DND-41 (cell line): ENCODE measurements around the gene NCBP1.

Experiments
- ATAC-seq: fragments of 200-7000 bp; cut with Tn5 transposase; 3 replicates; pipeline ENCODE4 v1.9.1; 2021; ENCODE audit warnings: low read depth; ENCODE audit not compliant: insufficient read depth
- DNase-seq: peaks from one replicate; pipeline ENCODE4 v3.0.0-alpha.2; 2020
- H2AFZ ChIP-seq: 2 replicates; pipeline ENCODE4 v1.6.0; 2012; ENCODE audit warnings: low read depth, low read length
- H3K27ac ChIP-seq: 2 replicates; pipeline ENCODE4 v1.5.1; 2012; ENCODE audit warnings: low read length, inconsistent platforms
- H3K27me3 ChIP-seq: fragments of 200-600 bp; sonication (generic); 2 replicates; pipeline ENCODE4 v1.6.0; 2012; ENCODE audit warnings: low read length, mild to moderate bottlenecking, inconsistent platforms; ENCODE audit not compliant: insufficient read depth, poor library complexity
- H3K36me3 ChIP-seq: 2 replicates; pipeline ENCODE4 v1.5.1; 2012; ENCODE audit warnings: low read length, inconsistent platforms; ENCODE audit not compliant: insufficient read depth
- H3K4me1 ChIP-seq: 2 replicates; pipeline ENCODE4 v1.5.1; 2012; ENCODE audit warnings: mild to moderate bottlenecking, low read length; ENCODE audit not compliant: insufficient read depth
- H3K4me2 ChIP-seq: 2 replicates; pipeline ENCODE4 v1.6.0; 2012; ENCODE audit warnings: mild to moderate bottlenecking, moderate library complexity, low read length, inconsistent platforms; ENCODE audit not compliant: insufficient read depth
- H3K4me3 ChIP-seq, 2 experiments: fragments of 200-600 bp in 1 of 2; shearing (Covaris generic) in 1 of 2; 2 replicates each; pipeline ENCODE4 v1.5.1; 2012 to 2016; ENCODE audit warnings: inconsistent platforms in 2 of 2, low read length in 2 of 2, mild to moderate bottlenecking in 2 of 2, low read depth in 1 of 2, moderate library complexity in 1 of 2
- H3K79me2 ChIP-seq: 2 replicates; pipeline ENCODE4 v1.6.0; 2012; ENCODE audit warnings: low read length, inconsistent platforms; ENCODE audit not compliant: insufficient read depth
- H3K9ac ChIP-seq: 2 replicates; pipeline ENCODE4 v1.6.0; 2012; ENCODE audit warnings: low read depth, mild to moderate bottlenecking, inconsistent platforms, low read length, moderate library complexity
- H3K9me3 ChIP-seq: 2 replicates; pipeline ENCODE4 v1.5.1; 2012; ENCODE audit warnings: low read length, moderate library complexity, mild to moderate bottlenecking, inconsistent platforms; ENCODE audit not compliant: insufficient read depth, severe bottlenecking
- H4K20me1 ChIP-seq: 2 replicates; pipeline ENCODE4 v1.6.0; 2012; ENCODE audit warnings: low read length; ENCODE audit not compliant: insufficient read depth
- CTCF ChIP-seq: IDR thresholded peaks from 2 replicates; pipeline ENCODE4 v1.5.1; 2012; ENCODE audit warnings: borderline replicate concordance, low read length, moderate library complexity, mild to moderate bottlenecking; ENCODE audit not compliant: poor library complexity, severe bottlenecking; ENCODE audit errors: extremely low read depth
- EZH2 ChIP-seq: IDR thresholded peaks from 3 replicates; pipeline ENCODE4 v1.6.1; 2012; ENCODE audit warnings: borderline replicate concordance, low read depth, mild to moderate bottlenecking, moderate library complexity, low read length, inconsistent platforms; ENCODE audit not compliant: severe bottlenecking

Gene NCBP1

GRCh38 chr9:97592126-97592525 is 41.5 kb upstream of the NCBP1 start:
- H3K9me3 ChIP-seq = no peaks in the 10 kb centered on the region
- no peaks in the 10 kb centered on the region for H3K4me1 ChIP-seq
- H2AFZ ChIP-seq = no peak overlapping the region
- no peaks in the 10 kb centered on the region for H4K20me1 ChIP-seq
- no peak overlapping the region for H3K9ac ChIP-seq
- DNase-seq (no peak), ATAC-seq (no peak)
- H3K27ac ChIP-seq = no peak overlapping the region
- no peak overlapping the region for H3K4me3 ChIP-seq
- no peaks in the 10 kb centered on the region for H3K36me3 ChIP-seq
- peaks cover 4% of the 10 kb centered on the region for H3K27me3 ChIP-seq
- H3K4me2 ChIP-seq = no peak overlapping the region
- H3K79me2 ChIP-seq = no peaks in the 10 kb centered on the region
- no peak for TF ChIP-seq EZH2

DNA sequence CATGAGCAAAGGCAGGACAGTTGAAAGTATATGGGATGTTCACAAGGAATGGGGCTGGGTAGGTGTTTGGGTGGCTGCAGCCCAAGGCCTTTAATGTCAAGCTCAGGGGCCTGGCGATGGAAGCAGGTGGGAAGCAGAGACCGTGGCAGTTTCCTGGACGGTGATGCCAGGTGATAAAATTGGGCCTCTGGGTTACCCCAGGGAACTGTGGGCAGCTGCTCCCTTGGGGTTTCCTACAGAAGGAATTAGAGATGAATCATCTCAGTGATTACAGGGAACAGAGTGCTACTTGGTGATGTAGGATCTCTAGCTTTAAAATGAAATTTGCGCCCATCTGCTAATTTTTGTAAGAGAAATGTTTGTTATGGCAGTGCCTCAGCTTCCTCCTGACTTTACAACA is 39.7 kb upstream of the NCBP1 start:
- Histone ChIP-seq H3K4me2 (no peak overlapping the region), H3K4me1 (peaks cover 6% of the 10 kb centered on the region; the same call in 1 of the 2 replicates), H2AFZ (no peak overlapping the region), H3K9me3 (no peaks in the 10 kb centered on the region), H4K20me1 (no peaks in the 10 kb centered on the region), H3K27ac (no peak overlapping the region), H3K79me2 (no peaks in the 10 kb centered on the region), H3K4me3 (no peak overlapping the region), H3K27me3 (peaks cover 4% of the 10 kb centered on the region), H3K36me3 (no peaks in the 10 kb centered on the region), H3K9ac (no peak overlapping the region)
- no peak for DNase-seq
- ATAC-seq = no peak
- TF ChIP-seq EZH2 (no peak), CTCF (no peak)

DNA sequence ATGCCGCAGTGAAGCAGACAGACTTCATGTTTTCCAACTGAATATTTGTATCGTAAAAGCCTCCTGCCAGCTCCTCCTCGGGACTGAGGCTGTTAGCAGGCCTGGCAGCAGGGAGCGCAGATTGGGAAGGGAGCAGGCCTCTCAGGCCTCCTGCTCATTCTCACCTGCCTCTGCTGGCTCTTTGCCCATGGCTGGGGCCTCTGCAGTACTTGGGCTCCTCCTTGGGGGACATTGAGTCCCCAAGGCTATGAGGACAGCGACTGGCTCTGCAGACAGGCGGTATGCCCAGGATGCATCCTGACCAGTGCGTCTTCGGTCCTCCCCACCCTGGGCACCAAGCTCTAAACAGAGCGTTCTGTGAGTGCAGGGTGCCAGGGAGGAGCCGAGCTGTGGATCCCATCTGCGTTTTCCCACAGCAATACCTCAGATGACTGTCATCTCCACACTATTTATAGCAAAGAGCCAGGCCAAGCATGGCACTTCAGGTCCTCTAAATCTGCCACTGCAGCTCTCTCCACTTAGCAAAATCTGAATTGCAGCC is 39.2 kb upstream of the NCBP1 start:
- Histone ChIP-seq H3K4me1 (peaks cover 6% of the 10 kb centered on the region; the same call in 1 of the 2 replicates), H3K27ac (no peak overlapping the region), H3K9me3 (no peaks in the 10 kb centered on the region), H2AFZ (no peak overlapping the region), H3K9ac (no peak overlapping the region), H3K36me3 (peaks cover 2% of the 10 kb centered on the region; the same call in 1 of the 2 replicates), H4K20me1 (no peaks in the 10 kb centered on the region), H3K27me3 (peaks cover 4% of the 10 kb centered on the region), H3K4me2 (no peak overlapping the region), H3K4me3 (no peak overlapping the region), H3K79me2 (no peaks in the 10 kb centered on the region)
- ATAC-seq (no peak), DNase-seq (no peak)
- TF ChIP-seq CTCF (no peak), EZH2 (no peak)

DNA sequence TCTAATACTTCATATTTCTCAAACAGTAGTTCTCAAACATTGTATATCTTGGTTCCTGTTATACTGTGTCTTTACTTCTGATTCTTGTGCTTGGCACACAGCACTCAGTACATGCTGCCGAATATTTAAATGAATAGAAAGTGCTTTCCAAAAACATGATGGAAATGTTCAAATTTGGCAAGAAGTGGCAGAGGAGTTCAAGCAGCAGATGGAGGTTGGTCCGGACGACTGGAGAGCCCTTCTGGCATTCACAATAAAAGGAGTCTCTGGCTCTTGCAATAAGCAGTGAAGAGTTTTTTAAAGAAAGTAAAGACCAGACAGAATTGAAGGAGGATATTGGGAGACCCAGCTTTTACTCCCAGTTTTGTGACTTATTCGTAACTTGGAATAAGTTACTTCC is 36.7 kb upstream of the NCBP1 start:
- H3K36me3 ChIP-seq = peaks cover 20% of the 10 kb centered on the region
- no peak overlapping the region for H3K4me2 ChIP-seq
- H3K79me2 ChIP-seq = no peaks in the 10 kb centered on the region
- no peak overlapping the region for H3K4me3 ChIP-seq
- H3K9me3 ChIP-seq = no peaks in the 10 kb centered on the region
- ATAC-seq (no peak), DNase-seq (no peak)
- H3K27me3 ChIP-seq = peaks cover 4% of the 10 kb centered on the region
- no peak overlapping the region for H3K27ac ChIP-seq
- H2AFZ ChIP-seq = no peak overlapping the region
- no peak for TF ChIP-seq EZH2
- no peak for TF ChIP-seq CTCF
- H4K20me1 ChIP-seq = no peaks in the 10 kb centered on the region
- no peak overlapping the region for H3K9ac ChIP-seq
- peaks cover 6% of the 10 kb centered on the region; the same call in 1 of the 2 replicates for H3K4me1 ChIP-seq
